Activated T-cell treated with anti-CD3 and anti-CD28 coated beads, Interleukin-2, amount 50 U/mL, for 24 hours (primary cell): ENCODE measurements around the gene CXorf58.
A peak's percentile ranks its signal among the peaks of the same experiment; 100 is the strongest.
"Not testable (repeated sequence)": the region's sequence is repeated elsewhere in the genome, so short reads cannot be mapped to it uniquely, and the experiment has no call there.

ENCODE experiments used
- DNase-seq: peaks from one replicate; pipeline ENCODE4 v3.0.0-alpha.2; 2020
- H3K27ac Mint-ChIP-seq: 2 replicates; pipeline ENCODE4 v1.8.0; 2020; ENCODE audit warnings: mild to moderate bottlenecking, mixed read lengths
- H3K27me3 Mint-ChIP-seq: 2 replicates; pipeline ENCODE4 v1.8.0; 2020; ENCODE audit warnings: mixed read lengths
- H3K36me3 Mint-ChIP-seq: 2 replicates; pipeline ENCODE4 v1.8.0; 2020; ENCODE audit warnings: low read depth, mixed read lengths
- H3K4me1 Mint-ChIP-seq: 2 replicates; pipeline ENCODE4 v1.8.0; 2020; ENCODE audit warnings: low read depth, mixed read lengths
- H3K4me3 Mint-ChIP-seq: 2 replicates; pipeline ENCODE4 v1.8.0; 2020; ENCODE audit warnings: mild to moderate bottlenecking, moderate library complexity, mixed read lengths
- H3K9me3 Mint-ChIP-seq: 2 replicates; pipeline ENCODE4 v1.8.0; 2020; ENCODE audit warnings: mixed read lengths

CXorf58 gene

GRCh38 chrX:23888887-23889501 lies 18.8 kb upstream of the CXorf58 start:
- no peak for DNase-seq
- H3K9me3 Mint-ChIP-seq: no peaks in the 10 kb centered on the region
- H3K36me3 Mint-ChIP-seq: peaks cover 3% of the 10 kb centered on the region
- peaks cover 3% of the 10 kb centered on the region for H3K27me3 Mint-ChIP-seq
- H3K4me1 Mint-ChIP-seq: peaks cover 6% of the 10 kb centered on the region
- no peak overlapping the region for H3K4me3 Mint-ChIP-seq
- no peak overlapping the region for H3K27ac Mint-ChIP-seq

DNA sequence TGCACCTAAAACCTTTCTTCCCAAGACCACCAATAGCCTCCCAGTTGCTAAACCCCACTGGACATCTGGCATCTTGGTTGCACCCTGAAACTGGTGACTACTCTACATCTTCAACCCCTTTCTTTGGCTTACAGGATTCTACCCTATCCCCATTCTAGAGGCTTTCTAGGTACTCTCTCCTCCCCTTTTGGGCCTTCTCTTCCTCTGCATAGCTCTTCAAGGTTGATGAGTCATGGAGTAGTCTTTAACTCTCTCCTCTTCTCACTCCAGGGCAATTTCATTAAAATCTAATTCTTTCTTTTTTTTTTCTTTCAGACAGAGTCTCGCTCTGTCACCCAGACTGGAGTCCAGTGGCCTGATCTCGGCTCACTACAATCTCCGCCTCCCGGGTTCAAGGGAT lies 16.9 kb upstream of the CXorf58 start:
- no peak overlapping the region for H3K27ac Mint-ChIP-seq
- H3K27me3 Mint-ChIP-seq: peaks cover 8% of the 10 kb centered on the region
- H3K36me3 Mint-ChIP-seq: peaks cover 3% of the 10 kb centered on the region
- H3K4me3 Mint-ChIP-seq: no peak overlapping the region
- H3K4me1 Mint-ChIP-seq: no peaks in the 10 kb centered on the region
- DNase-seq: no peak
- H3K9me3 Mint-ChIP-seq: no peaks in the 10 kb centered on the region

- not testable (repeated sequence) for H3K27ac Mint-ChIP-seq, H3K9me3 Mint-ChIP-seq, DNase-seq, H3K4me1 Mint-ChIP-seq, H3K4me3 Mint-ChIP-seq, H3K36me3 Mint-ChIP-seq
- H3K27me3 Mint-ChIP-seq: peaks cover 14% of the 10 kb centered on the region
These were observed 12.8 kb upstream of the CXorf58 start for GRCh38 chrX:23894993-23895392.

GRCh38 chrX:23896539-23896938 lies 11.3 kb upstream of the CXorf58 start:
- not testable (repeated sequence) for H3K27ac Mint-ChIP-seq, H3K4me1 Mint-ChIP-seq, H3K36me3 Mint-ChIP-seq, DNase-seq, H3K9me3 Mint-ChIP-seq, H3K4me3 Mint-ChIP-seq
- peaks cover 14% of the 10 kb centered on the region for H3K27me3 Mint-ChIP-seq

DNA sequence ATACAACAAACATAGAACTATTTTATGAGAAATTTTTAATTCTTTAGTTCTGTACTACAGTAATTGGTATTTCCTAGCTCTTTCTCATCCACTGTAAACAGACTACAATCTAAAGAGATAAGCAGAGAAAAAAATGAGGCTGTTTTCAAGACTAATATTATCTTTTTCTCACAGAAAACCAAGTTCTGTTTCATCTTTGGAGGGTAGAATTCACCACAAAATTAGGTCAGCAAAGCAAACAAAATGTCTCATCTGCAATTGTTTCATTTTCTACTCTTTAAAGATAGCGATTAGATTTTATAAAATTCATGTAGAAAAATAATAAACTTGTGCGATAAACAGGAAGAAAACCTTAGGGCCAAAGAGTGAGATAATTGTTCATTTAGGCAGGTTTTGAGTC lies 10.8 kb upstream of the CXorf58 start:
- Mint-ChIP-seq H3K4me1 (peaks cover 6% of the 10 kb centered on the region), H3K36me3 (peaks cover 3% of the 10 kb centered on the region), H3K9me3 (no peaks in the 10 kb centered on the region), H3K4me3 (no peak overlapping the region), H3K27ac (no peak overlapping the region), H3K27me3 (peaks cover 14% of the 10 kb centered on the region)
- DNase-seq: no peak

DNA sequence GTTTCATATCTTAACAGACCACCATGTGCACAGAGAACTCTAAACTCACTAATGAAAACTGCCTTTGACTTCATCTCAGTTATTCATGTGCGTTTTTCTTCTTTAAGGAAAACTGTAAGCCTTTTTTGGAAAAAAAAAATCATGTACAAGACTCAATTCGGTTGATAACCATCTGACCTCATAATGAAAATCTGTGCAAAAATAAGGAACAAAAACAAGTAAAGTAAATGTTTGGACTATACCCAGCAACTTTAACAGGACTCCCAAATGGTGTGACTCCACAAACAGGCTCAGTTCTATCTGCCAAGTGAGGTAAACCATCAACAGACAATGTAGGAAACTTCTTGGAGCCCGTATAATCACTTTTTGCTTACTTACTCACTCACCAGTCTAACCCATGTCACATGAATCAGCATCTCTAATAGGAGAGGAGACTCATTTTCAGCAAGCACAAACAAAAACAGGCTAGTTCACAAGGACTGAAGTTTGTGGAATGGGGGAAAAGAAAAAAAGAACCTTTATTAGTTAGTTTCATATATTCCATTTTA lies 9.3 kb upstream of the CXorf58 start:
- no peaks in the 10 kb centered on the region for H3K9me3 Mint-ChIP-seq
- H3K27me3 Mint-ChIP-seq: peaks cover 14% of the 10 kb centered on the region
- no peaks in the 10 kb centered on the region for H3K36me3 Mint-ChIP-seq
- DNase-seq: no peak
- no peak overlapping the region for H3K4me3 Mint-ChIP-seq
- H3K4me1 Mint-ChIP-seq: peaks cover 6% of the 10 kb centered on the region
- H3K27ac Mint-ChIP-seq: no peak overlapping the region

DNA sequence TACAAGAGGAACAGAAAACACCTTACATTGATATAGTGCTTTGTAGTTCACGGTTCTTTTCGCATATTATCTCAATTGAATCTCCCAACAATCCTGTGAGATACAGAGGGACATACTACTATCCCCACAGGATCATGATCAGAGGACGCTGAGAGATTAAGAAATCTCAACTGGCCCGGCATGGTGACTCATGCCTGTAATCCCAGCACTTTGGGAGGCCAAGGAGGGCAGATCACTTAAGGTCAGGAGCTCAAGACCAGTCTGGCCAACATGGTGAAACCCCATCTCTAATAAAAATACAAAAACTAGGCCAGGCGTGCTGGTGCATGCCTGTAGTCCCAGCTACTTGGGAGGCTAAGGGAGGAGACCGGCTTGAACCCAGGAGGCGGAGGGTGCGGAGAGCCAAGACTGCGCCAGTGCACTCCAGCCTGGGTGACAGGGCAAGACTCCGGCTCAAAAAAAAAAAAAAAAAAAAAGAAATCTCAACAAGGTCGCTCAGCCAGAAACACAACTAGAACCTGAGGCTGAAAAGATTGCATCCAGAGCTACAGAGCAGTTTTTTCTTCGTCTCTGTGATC lies 7.5 kb upstream of the CXorf58 start:
- no peak for DNase-seq
- Mint-ChIP-seq H3K4me3 (no peak overlapping the region), H3K27me3 (peaks cover 10% of the 10 kb centered on the region), H3K36me3 (no peaks in the 10 kb centered on the region), H3K27ac (no peak overlapping the region), H3K4me1 (peaks cover 6% of the 10 kb centered on the region), H3K9me3 (no peaks in the 10 kb centered on the region)

- Mint-ChIP-seq H3K4me1 (peaks cover 9% of the 10 kb centered on the region), H3K27ac (no peak overlapping the region), H3K36me3 (no peaks in the 10 kb centered on the region), H3K4me3 (no peak overlapping the region), H3K27me3 (peaks cover 9% of the 10 kb centered on the region), H3K9me3 (no peaks in the 10 kb centered on the region)
- no peak for DNase-seq
These were observed 6.7 kb upstream of the CXorf58 start for GRCh38 chrX:23901060-23901459.

- no peak overlapping the region for H3K4me3 Mint-ChIP-seq
- H3K27me3 Mint-ChIP-seq: peaks cover 9% of the 10 kb centered on the region
- no peak for DNase-seq
- H3K9me3 Mint-ChIP-seq: no peaks in the 10 kb centered on the region
- H3K36me3 Mint-ChIP-seq: no peaks in the 10 kb centered on the region
- no peak overlapping the region for H3K27ac Mint-ChIP-seq
- H3K4me1 Mint-ChIP-seq: peaks cover 15% of the 10 kb centered on the region
These were observed 6.0 kb upstream of the CXorf58 start for GRCh38 chrX:23901805-23902204.

DNA sequence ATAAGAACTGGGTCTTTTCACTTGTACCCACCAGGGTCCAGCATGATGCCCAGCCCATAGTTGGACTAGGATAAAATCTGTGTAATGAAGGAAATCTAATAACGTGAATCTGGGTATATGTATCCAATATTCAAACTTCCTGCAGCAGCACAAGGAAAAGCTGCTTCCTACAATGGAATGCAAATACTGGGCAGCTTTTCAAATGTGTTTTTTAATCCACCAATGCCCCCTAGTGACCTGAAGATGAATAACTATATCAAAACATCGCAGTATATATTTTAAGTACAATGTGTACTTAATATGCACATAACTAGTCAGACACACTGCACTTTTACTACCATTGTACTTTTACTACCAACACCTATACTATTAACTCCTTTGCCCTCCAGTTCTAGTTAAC lies 5.4 kb upstream of the CXorf58 start:
- no peaks in the 10 kb centered on the region for H3K36me3 Mint-ChIP-seq
- no peak for DNase-seq
- peaks cover 9% of the 10 kb centered on the region for H3K4me1 Mint-ChIP-seq
- no peak overlapping the region for H3K27ac Mint-ChIP-seq
- H3K27me3 Mint-ChIP-seq: peaks cover 9% of the 10 kb centered on the region
- H3K9me3 Mint-ChIP-seq: no peaks in the 10 kb centered on the region
- H3K4me3 Mint-ChIP-seq: no peak overlapping the region

DNA sequence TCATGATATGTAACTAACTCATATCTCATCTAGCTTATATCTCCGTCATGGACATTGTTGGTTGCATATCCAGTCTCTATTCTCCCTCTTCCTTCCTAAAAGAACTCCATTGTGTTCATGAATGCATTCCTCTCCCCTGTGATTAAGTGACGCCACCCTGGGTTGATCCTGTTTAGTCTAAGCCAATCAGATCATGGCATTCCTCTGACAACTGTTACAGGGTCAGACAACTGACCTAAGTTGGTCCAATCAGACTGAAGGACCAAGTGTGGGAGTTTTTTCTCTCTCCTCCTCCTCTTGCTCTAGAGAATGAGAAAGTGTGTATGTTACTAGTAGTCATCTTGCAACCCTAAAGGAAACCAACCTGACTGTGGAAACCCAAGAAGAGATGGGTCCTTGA lies 3.7 kb upstream of the CXorf58 start:
- no peaks in the 10 kb centered on the region for H3K9me3 Mint-ChIP-seq
- H3K4me1 Mint-ChIP-seq: peaks cover 20% of the 10 kb centered on the region
- no peak overlapping the region for H3K27ac Mint-ChIP-seq
- H3K27me3 Mint-ChIP-seq: peaks cover 13% of the 10 kb centered on the region
- H3K36me3 Mint-ChIP-seq: no peaks in the 10 kb centered on the region
- no peak overlapping the region for H3K4me3 Mint-ChIP-seq
- no peak for DNase-seq

DNA sequence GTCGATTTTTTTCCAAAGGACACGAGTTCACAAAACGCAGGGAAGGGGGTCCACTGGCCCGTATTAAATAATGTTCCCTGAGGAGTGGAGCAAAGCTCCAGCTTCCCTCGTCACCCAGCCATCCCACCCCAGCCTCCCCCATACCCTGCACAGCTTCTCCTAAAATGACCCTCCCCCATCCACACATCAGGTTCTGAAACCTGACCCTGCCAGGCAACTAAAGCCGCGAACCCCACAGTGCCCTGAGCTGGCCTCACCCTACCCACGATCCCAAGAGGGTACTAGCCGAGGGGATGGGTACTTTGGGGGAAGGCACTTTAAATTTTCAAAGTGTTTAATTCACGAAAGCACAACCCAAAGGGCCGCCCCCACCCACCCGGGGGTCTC lies 702 bp upstream of the CXorf58 start:
- H3K4me3 Mint-ChIP-seq: peak overlapping the region; percentile 81
- no peaks in the 10 kb centered on the region for H3K9me3 Mint-ChIP-seq
- DNase-seq: no peak
- peak overlapping the region; percentile 92 for H3K27ac Mint-ChIP-seq
- H3K4me1 Mint-ChIP-seq: peaks cover 20% of the 10 kb centered on the region
- no peaks in the 10 kb centered on the region for H3K36me3 Mint-ChIP-seq
- H3K27me3 Mint-ChIP-seq: peaks cover 8% of the 10 kb centered on the region

DNA sequence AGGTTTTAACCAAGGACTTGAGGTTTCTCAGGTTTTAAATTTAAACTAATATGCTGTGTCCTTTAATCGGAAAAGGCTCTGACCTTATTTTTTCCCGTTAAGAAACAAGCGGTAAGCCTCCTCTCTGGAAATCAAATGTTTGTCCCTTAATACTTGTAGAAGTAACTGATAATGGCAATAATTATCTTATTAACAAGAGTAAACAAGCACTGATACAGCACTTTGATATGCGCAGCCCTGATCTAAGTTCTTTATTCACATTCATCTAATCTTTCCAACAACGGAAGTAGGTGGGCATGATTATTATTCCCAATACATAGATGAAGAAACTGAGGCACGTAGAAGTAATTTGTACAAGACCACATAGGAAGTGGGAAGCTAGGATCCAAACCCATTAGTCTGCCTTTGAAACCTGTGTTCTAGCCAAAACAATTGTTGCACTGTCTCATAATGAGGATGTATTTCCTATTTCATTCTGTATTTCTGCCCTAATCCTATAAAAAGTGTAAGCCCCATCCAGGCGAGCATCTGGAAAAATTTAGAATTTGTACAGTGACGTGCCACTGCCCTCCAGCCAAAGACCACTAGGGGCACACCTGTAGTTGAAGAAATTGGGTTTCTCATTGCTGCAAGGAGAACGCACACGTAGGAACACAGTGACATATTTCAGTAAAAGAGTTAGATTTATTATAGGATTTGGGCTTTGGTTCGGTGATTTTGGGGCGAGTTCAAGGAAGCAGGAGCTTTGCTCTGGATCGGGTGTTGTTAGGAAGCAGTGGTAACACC lies 606 bp downstream of the CXorf58 start:
- no peaks in the 10 kb centered on the region for H3K9me3 Mint-ChIP-seq
- peaks cover 20% of the 10 kb centered on the region for H3K4me1 Mint-ChIP-seq
- DNase-seq: no peak
- peaks cover 12% of the 10 kb centered on the region for H3K27me3 Mint-ChIP-seq
- H3K4me3 Mint-ChIP-seq: peak overlapping the region; percentile 81
- no peaks in the 10 kb centered on the region for H3K36me3 Mint-ChIP-seq
- H3K27ac Mint-ChIP-seq: peak overlapping the region; percentile 92

DNA sequence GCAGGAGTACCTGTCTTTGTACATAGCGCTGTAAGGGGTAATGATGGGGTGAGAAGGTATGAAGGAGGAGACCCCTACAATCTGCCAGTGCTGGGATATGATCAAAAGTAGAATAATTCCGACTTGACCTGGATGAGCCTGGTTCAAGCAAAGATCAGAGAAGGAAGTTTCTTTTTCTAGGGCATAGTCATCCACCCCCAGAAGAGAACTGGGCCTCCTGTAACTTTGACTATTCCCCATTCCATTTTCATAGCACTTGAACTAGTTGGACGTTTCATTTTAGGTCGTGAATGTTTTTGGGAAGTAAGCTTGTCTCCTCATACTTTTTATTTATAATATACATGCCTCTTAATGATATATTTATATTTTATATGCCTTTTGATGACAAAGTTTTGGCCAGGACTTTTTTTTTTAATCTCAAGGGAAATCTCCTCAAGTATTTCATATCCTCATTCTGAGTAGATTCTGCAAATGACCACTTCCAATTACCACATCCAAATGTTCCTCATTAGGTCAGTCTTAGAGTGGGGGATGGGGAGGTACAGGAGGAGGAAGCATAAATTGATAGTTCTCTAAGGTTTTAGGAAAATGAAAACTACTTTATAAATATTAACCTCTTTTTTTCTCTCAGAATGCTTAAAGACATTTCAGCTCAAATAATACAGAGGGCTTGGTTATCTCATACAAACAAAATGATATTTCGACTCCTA lies 3.5 kb downstream of the CXorf58 start:
- Mint-ChIP-seq H3K27ac (no peak overlapping the region), H3K9me3 (no peaks in the 10 kb centered on the region), H3K36me3 (no peaks in the 10 kb centered on the region), H3K27me3 (peaks cover 12% of the 10 kb centered on the region), H3K4me3 (no peak overlapping the region), H3K4me1 (peaks cover 15% of the 10 kb centered on the region)
- DNase-seq: no peak
